Measurements from ENCODE around the gene WDR44.

- TF ChIP-seq CTCF (IDR thresholded peaks at IDR 0.05; ENCODE audit: insufficient read depth, low read depth, low read length) (no peak), EZH2 (IDR thresholded peaks at IDR 0.05; ENCODE audit: insufficient read depth, low read length) (no peak)
These were observed 152.4 kb downstream of the WDR44 start for GRCh38 chrX:118498351-118498750.
